GM23338 (cell line): Measurements from ENCODE around the gene ANKRD45. TPM values are rescaled to one million over a fixed set of nuclear protein-coding genes. Genes with fewer than 3 reads are reported as not detected.

Experiments used
- ATAC-seq: fragments of 200-7000 bp; cut with Tn5 transposase; 3 replicates; pipeline ENCODE4 v1.9.1; 2020
- DNase-seq: peaks from one replicate; pipeline ENCODE4 v3.0.0-alpha.2; 2015; ENCODE audit warnings: low spot score
- H2AFZ ChIP-seq: fragments of 200-600 bp; sonication (generic); 2 replicates; pipeline ENCODE4 v1.8.0; 2016; ENCODE audit warnings: antibody characterized with exemption, mild to moderate bottlenecking, moderate library complexity
- H3F3A ChIP-seq: fragments of 200-600 bp; sonication (generic); replicated peaks from 2 replicates; pipeline ENCODE4 v1.8.0; 2017; ENCODE audit warnings: antibody characterized with exemption, mixed run types, low read depth
- H3K27ac ChIP-seq: fragments of 200-600 bp; sonication (generic); 2 replicates; pipeline ENCODE4 v1.6.1; 2016; ENCODE audit warnings: low read depth
- H3K27me3 ChIP-seq: fragments of 200-600 bp; sonication (generic); 2 replicates; pipeline ENCODE4 v1.8.0; 2016; ENCODE audit warnings: mild to moderate bottlenecking, mixed run types, moderate library complexity; ENCODE audit not compliant: insufficient read depth
- H3K36me3 ChIP-seq: fragments of 200-600 bp; sonication (generic); 2 replicates; pipeline ENCODE4 v1.8.0; 2016; ENCODE audit warnings: mild to moderate bottlenecking; ENCODE audit not compliant: insufficient read depth
- H3K4me1 ChIP-seq: fragments of 200-600 bp; sonication (generic); 2 replicates; pipeline ENCODE4 v1.8.0; 2016; ENCODE audit warnings: mild to moderate bottlenecking, moderate library complexity; ENCODE audit not compliant: insufficient read depth
- H3K4me2 ChIP-seq: fragments of 200-600 bp; sonication (generic); 2 replicates; pipeline ENCODE4 v1.7.1; 2017; ENCODE audit warnings: mixed run types
- H3K4me3 ChIP-seq: fragments of 200-600 bp; sonication (generic); 2 replicates; pipeline ENCODE4 v1.6.1; 2016; ENCODE audit warnings: mixed run types
- H3K79me2 ChIP-seq: fragments of 200-600 bp; sonication (generic); replicated peaks from 2 replicates; pipeline ENCODE4 v1.8.0; 2017; ENCODE audit warnings: mild to moderate bottlenecking; ENCODE audit not compliant: insufficient read depth
- H3K9me2 ChIP-seq: fragments of 200-600 bp; sonication (generic); 2 replicates; pipeline ENCODE4 v1.8.0; 2017; ENCODE audit not compliant: insufficient read depth
- H4K20me1 ChIP-seq: fragments of 200-600 bp; sonication (generic); replicated peaks from 2 replicates; pipeline ENCODE4 v1.8.0; 2017; ENCODE audit warnings: mild to moderate bottlenecking; ENCODE audit not compliant: insufficient read depth
- H3K27ac Mint-ChIP-seq: 2 replicates; pipeline ENCODE4 v1.8.0; 2020; ENCODE audit warnings: inconsistent platforms, mild to moderate bottlenecking, moderate library complexity, mixed read lengths
- H3K27me3 Mint-ChIP-seq: 3 replicates; pipeline ENCODE4 v1.8.0; 2022; ENCODE audit warnings: low read depth, mild to moderate bottlenecking, moderate library complexity, mixed read lengths, inconsistent platforms; ENCODE audit not compliant: insufficient read depth, poor library complexity
- H3K36me3 Mint-ChIP-seq: 3 replicates; pipeline ENCODE4 v1.8.0; 2021; ENCODE audit warnings: low read depth, mild to moderate bottlenecking, inconsistent platforms, moderate library complexity, mixed read lengths
- H3K4me1 Mint-ChIP-seq: 3 replicates; pipeline ENCODE4 v1.8.0; 2020; ENCODE audit warnings: mild to moderate bottlenecking, inconsistent platforms, mixed read lengths
- H3K4me3 Mint-ChIP-seq: 3 replicates; pipeline ENCODE4 v1.8.0; 2021; ENCODE audit warnings: moderate library complexity, mild to moderate bottlenecking, inconsistent platforms, mixed read lengths
- H3K9me3 Mint-ChIP-seq: 3 replicates; pipeline ENCODE4 v1.8.0; 2020; ENCODE audit warnings: moderate library complexity, mild to moderate bottlenecking, inconsistent platforms, mixed read lengths
- CREB1 ChIP-seq: fragments of 250-450 bp; sonication (Bioruptor Pico); IDR thresholded peaks from 2 replicates; pipeline ENCODE4 v1.5.0; 2020; ENCODE audit warnings: low read depth, mild to moderate bottlenecking, moderate library complexity
- ETS1 ChIP-seq: IDR thresholded peaks from 2 replicates; pipeline ENCODE4 v1.6.1; 2016; ENCODE audit warnings: antibody characterized with exemption
- EZH2phosphoT487 ChIP-seq: fragments of 200-600 bp; sonication (generic); IDR thresholded peaks from one replicate; pipeline ENCODE4 v1.8.1; 2018; ENCODE audit warnings: antibody characterized with exemption; ENCODE audit not compliant: unreplicated experiment
- JUNB ChIP-seq: IDR thresholded peaks from one replicate; pipeline ENCODE4 v1.6.1; 2016; ENCODE audit warnings: antibody characterized with exemption; ENCODE audit not compliant: unreplicated experiment
- POLR2AphosphoS5 ChIP-seq: IDR thresholded peaks from 2 replicates; pipeline ENCODE4 v1.6.1; 2016; ENCODE audit warnings: antibody characterized with exemption, low read depth
- REST ChIP-seq: IDR thresholded peaks from one replicate; pipeline ENCODE4 v1.6.1; 2018; ENCODE audit warnings: antibody characterized with exemption; ENCODE audit not compliant: unreplicated experiment
- ZNF114 ChIP-seq: fragments of 250-450 bp; sonication (Bioruptor Pico); IDR thresholded peaks from 2 replicates; pipeline ENCODE4 v1.5.0; 2020; ENCODE audit warnings: mild to moderate bottlenecking, moderate library complexity
- ZNF331 ChIP-seq: fragments of 250-450 bp; sonication (Bioruptor Pico); IDR thresholded peaks from 2 replicates; pipeline ENCODE4 v1.5.0; 2020; ENCODE audit warnings: low read depth, mild to moderate bottlenecking, moderate library complexity
- polyA plus RNA-seq: library from polyadenylated mRNA; unstranded; fragments of >200 nt; fragmentation: Nextera tagmentation; extraction: Ambion mirVana; gene quantifications from 2 replicates; pipeline ENCODE4 v1.2.1, GENCODE V29; 2016
- total RNA-seq: library from RNA; depleted of rRNA; stranded (reverse); fragments of >200 nt; shearing (Covaris generic); gene quantifications from 2 replicates; pipeline ENCODE4 v1.2.3, GENCODE V29; 2014

Gene ANKRD45
- total and polyA plus RNA-seq, 2 experiments from 2014 or later = 1.5 to 2.3 TPM

GRCh38 chr1:173580071-173580470 is 89.6 kb downstream of the ANKRD45 start:
- no peak overlapping the region for H3K4me2 ChIP-seq
- Mint-ChIP-seq H3K9me3 (no peaks in the 10 kb centered on the region), H3K27ac (no peak overlapping the region), H3K4me1 (peaks cover 4% of the 10 kb centered on the region; the same call in 2 of the 3 replicates), H3K4me3 (no peak overlapping the region), H3K27me3 (no peaks in the 10 kb centered on the region), H3K36me3 (no peaks in the 10 kb centered on the region)
- TF ChIP-seq ZNF331 (CRISPR knock-in tag) = no peak
- H3K27me3 ChIP-seq = no peaks in the 10 kb centered on the region
- DNase-seq = no peak
- H3K79me2 ChIP-seq = no peaks in the 10 kb centered on the region
- no peaks in the 10 kb centered on the region for H3F3A ChIP-seq
- H3K4me3 ChIP-seq = no peak overlapping the region
- no peak overlapping the region for H3K27ac ChIP-seq
- no peaks in the 10 kb centered on the region for H4K20me1 ChIP-seq
- ATAC-seq = no peak
- peaks cover 4% of the 10 kb centered on the region; the same call in 1 of the 2 replicates for H3K4me1 ChIP-seq
- H3K9me2 ChIP-seq = no peaks in the 10 kb centered on the region
- no peak overlapping the region for H2AFZ ChIP-seq
- no peaks in the 10 kb centered on the region for H3K36me3 ChIP-seq

- Histone ChIP-seq H2AFZ (peak overlapping the region; percentile 81; the same call in 1 of the 2 replicates), H3F3A (no peaks in the 10 kb centered on the region), H3K36me3 (no peaks in the 10 kb centered on the region), H3K79me2 (no peaks in the 10 kb centered on the region), H3K27ac (no peak overlapping the region), H3K9me2 (no peaks in the 10 kb centered on the region), H4K20me1 (no peaks in the 10 kb centered on the region), H3K4me1 (no peaks in the 10 kb centered on the region), H3K4me3 (no peak overlapping the region), H3K27me3 (no peaks in the 10 kb centered on the region), H3K4me2 (no peak overlapping the region)
- Mint-ChIP-seq H3K36me3 (no peaks in the 10 kb centered on the region), H3K4me3 (no peak overlapping the region), H3K4me1 (no peaks in the 10 kb centered on the region), H3K27me3 (peaks cover 3% of the 10 kb centered on the region), H3K9me3 (no peaks in the 10 kb centered on the region), H3K27ac (no peak overlapping the region)
- no peak for TF ChIP-seq POLR2AphosphoS5
- no peak for TF ChIP-seq ZNF114 (CRISPR knock-in tag)
- TF ChIP-seq JUNB = no peak
- TF ChIP-seq EZH2phosphoT487 = no peak
- no peak for TF ChIP-seq CREB1 (CRISPR knock-in tag)
- TF ChIP-seq ETS1 = no peak
- DNase-seq (no peak), ATAC-seq (no peak)
Measured at GRCh38 chr1:173573596-173573995, 96.1 kb downstream of the ANKRD45 start.

- H3K27me3 ChIP-seq = no peaks in the 10 kb centered on the region
- H3K4me3 ChIP-seq = no peak overlapping the region
- no peaks in the 10 kb centered on the region for H3K79me2 ChIP-seq
- TF ChIP-seq ZNF114 (CRISPR knock-in tag) (no peak), ETS1 (no peak), POLR2AphosphoS5 (no peak), REST (no peak), JUNB (no peak)
- H3K4me3 Mint-ChIP-seq = no peak overlapping the region
- no peaks in the 10 kb centered on the region for H3K36me3 ChIP-seq
- H3K27ac ChIP-seq = no peak overlapping the region
- DNase-seq = no peak
- H3K27me3 Mint-ChIP-seq = peaks cover 3% of the 10 kb centered on the region
- no peaks in the 10 kb centered on the region for H4K20me1 ChIP-seq
- no peaks in the 10 kb centered on the region for H3F3A ChIP-seq
- H3K4me1 Mint-ChIP-seq = no peaks in the 10 kb centered on the region
- H3K4me2 ChIP-seq = no peak overlapping the region
- H3K27ac Mint-ChIP-seq = no peak overlapping the region
- no peaks in the 10 kb centered on the region for H3K4me1 ChIP-seq
- ATAC-seq = no peak
- no peaks in the 10 kb centered on the region for H3K9me2 ChIP-seq
- H3K9me3 Mint-ChIP-seq = no peaks in the 10 kb centered on the region
- no peak overlapping the region for H2AFZ ChIP-seq
- H3K36me3 Mint-ChIP-seq = no peaks in the 10 kb centered on the region
Measured at GRCh38 chr1:173572201-173572873, 97.3 kb downstream of the ANKRD45 start.
